GM18520 (cell line): ENCODE results near the gene DUS1L.

Experiments
- ATAC-seq: cut with Tn5 transposase; IDR thresholded peaks from one replicate; pipeline ENCODE4 v1.9.1; 2021; ENCODE audit not compliant: unreplicated experiment

DUS1L gene

DNA sequence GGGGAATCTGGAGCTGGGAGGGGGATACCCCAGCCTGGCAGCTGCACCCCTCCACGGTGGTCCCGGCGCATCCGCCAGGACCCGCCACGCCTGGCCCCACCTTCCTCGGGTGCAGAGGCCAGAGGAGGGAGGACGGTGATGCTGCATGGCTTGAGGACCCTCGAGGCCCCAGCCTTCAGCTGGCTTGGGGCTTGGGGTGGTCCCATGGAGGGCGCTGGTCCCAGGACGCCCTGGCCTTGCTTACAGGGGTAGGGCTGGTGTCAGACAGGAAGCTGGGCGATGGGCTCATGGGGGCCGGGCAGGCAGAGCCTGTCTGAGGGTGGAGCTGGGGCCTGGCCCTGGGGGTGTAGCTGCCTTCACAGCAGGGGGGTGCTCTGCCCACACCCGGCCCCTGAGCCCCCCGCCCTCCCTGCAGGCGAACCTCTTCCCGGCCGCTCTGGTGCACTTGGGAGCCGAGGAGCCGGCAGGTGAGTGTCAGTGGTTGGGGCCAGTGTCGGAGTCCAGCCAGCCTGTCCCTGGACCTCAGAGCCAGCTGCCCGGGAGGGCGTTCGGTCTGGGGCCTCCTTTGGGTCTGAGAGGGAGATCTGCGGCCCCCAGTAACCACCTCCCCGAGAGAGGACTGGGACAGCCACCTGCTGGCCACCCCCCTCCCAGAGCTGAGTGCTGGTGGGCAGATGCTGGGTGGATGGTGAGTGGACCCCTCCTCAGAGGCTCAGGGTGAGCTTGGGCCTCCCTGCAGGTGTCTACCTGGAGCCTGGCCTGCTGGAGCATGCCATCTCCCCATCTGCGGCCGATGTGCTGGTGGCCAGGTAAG, 49.3 kb downstream of the DUS1L start:
- no peak for ATAC-seq

DNA sequence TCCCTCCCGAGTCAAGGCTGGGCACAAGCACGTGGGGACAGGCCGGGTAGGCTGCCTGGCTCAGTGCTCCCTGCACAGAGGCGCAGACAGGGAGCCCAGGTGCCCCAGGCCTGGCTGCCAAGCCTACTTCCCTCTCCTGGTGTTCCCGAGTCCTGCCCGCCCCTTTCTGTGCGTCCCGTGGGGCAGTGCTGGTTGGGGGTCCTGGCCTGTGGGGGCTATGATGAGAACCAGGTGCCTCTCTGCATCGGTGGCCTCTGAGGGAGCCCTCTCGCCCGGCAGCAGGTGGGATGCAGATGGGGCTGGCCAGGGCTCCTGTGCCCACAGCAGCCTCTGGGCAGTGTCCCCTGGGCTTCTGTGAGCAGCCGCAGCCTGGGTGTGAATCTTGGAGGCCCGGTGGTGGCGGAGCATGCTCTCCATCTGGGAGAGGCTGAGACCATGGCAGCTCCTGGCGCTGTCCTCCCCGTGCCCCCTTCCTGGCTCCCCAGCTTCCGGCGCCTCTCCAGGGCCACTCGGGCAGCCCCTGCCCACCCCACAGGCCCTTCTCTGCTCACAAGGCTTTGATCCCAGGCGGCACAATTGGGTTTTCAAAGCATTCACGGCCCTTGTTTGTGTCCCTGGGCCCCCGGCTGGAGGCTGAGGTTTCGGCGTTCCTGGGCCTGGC, 50.2 kb downstream of the DUS1L start:
- ATAC-seq: no peak

GRCh38 chr17:82014971-82015310, 50.7 kb downstream of the DUS1L start:
- ATAC-seq: no peak

DNA sequence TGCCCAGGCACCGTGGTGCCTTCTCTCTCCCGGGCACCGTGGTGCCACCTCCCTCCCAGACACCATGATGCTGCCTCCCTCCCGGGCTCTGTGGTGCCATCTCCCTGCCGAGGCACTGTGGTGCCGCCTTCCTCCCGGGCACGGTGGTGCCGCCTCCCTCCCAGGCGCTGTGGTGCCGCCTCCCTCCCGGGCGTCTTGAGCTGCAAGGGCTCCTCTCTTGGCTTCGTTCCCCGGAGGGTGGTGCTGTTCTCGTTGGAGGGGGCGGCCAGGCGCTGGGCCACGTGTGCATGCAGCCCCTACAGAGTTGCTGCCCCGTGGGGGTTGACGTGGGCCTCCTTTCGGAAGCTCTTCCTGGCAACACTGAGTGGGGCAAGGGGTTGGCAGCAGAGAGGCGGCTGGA, 51.2 kb downstream of the DUS1L start:
- ATAC-seq: no peak

DNA sequence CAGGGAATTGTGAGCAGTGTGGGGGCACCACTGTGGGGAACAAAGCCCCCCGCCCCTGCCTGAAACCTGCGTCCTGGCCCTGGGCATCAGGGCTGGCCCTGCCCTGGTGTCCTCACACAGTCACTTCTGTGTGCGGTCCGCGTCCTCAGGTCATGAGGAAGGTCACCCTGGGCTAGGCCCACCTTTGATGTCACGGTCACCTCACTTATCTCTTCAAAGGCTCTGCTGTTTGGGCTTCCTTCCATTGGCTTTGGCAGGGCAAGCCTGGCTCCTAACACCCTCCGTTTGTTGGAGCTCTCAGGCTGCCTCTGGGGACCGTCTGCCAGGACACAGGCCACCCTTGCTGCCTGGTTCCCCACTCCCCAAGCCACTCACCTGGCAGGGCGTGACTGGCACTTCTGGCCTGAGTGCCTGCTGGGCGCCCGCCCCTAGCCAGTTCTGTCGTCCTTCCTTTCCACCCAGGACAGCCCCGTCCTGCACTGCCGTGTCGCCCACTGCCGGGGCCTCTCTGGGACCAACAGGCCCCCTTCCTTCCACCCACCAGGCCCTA, 51.8 kb downstream of the DUS1L start:
- no peak for ATAC-seq

DNA sequence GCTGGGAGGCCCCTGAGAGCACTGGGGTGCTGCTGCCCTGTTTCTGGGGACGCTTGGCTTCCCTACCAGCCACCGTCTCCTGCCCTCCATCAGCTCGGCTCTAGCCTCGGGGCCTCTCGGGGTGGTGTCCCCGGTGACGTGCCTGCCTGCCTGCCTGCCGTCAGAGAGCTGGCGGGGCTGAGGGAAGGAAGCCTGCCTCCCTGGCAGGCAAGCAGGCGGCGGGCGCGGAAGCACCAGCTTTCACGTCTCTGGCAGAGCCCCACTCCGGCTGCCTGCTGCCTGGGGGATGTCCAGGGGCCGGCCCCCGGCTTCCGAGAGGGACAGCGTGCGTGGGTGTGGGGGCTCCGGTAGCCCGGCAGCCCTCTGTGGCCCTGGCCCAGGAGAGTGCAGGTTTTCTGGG, 52.3 kb downstream of the DUS1L start:
- no peak for ATAC-seq

DNA sequence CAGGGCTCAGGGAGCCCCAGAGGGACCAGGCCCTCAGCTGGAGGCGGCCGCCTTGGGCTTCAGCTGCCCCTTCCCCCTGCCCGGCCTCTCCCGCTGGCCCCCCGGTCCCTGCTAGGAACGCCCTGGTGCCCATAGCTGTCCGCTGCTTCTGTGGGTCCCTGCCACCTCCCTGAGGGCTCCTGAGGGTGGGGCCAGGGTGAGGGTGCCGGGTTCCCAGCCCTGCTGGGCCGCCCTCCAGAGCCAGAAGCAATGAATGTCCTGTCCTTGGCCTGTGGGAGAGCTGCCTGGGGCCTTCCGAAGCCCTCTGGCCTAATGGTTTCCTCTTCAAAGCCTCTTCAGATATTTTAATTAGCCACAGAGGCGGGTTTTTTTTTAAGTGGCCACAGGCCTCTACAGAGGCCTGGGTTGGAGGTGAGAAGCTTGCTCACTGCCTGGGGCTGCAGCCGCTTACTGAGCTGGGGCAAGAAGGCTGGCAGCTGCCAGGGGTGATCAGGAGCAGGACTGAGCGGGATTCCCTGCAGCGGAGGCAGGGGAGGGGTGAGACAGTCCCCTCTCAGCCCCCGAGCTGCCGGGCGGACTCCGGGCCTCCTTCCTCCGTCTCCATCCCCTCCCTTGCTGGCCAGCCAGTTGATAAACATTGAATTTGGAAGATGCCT, 52.8 kb downstream of the DUS1L start:
- ATAC-seq: no peak

DNA sequence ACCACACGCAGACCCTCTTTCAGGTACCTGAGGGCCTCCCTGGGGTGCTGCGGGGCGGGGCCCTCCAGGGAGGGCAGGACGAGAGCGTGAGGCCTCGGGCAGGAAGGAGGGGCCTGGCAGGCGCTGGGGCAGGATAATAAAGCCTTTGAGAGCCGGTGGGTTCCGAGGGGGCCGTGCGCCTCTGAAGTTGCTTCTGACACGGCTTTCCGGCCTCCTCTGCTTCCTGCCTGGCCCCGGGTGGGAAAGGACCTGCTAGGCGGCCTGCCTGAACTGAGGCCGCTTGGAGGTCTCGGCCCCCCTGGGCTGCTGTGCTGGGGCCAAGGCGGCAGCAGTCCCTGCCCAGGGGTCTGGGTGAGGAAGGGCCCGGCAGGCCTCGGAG, 53.4 kb downstream of the DUS1L start:
- ATAC-seq: no peak

DNA sequence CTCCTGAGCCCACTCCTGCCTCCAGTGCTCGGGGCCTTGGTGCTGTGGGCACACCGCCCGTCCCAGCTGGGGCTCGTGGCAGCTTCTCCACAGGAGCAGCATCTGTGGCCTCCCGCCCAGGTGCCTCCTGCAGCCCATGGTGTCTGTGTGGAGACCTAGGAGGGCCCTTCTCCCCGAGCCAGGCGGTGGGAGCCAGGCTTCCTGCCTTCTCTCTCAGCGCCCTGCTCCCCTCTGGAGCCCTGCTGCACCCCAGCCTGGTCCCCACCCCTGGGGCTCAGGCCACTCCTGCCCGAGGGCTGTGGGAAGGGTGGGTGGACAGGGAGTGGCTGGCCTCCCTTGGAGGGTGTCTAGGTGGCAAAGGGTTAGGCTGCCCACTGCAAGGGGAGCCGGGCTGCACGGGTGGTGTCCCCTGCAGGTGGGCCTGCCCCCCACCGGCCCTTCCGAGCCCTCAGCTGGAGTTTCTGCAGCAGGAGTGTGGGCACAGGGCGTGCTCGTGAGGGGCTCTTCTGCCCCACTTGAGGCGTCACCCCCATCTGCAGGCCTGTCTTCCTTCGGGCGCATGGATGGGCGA, 53.9 kb downstream of the DUS1L start:
- ATAC-seq: no peak

- ATAC-seq: no peak
Measured at GRCh38 chr17:82010575-82011525, 54.8 kb downstream of the DUS1L start.

DNA sequence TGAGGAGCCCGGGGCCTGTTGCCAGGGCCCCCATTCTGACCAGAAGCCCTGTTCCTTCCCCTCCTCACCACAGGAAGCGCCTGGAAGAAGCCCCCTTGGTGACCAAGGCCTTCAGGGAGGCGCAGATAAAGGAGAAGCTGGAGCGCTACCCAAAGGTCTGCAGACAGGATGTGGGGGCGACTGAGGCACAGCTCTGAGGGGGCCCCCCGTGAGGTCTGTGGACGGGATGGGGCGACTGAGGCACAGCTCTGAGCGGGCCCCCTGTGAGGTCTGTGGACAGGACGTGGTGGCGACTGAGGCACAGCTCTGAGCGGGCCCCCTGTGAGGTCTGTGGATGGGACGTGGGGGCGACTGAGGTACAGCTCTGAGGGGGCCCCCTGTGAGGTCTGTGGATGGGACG, 56.2 kb downstream of the DUS1L start:
- no peak for ATAC-seq

DNA sequence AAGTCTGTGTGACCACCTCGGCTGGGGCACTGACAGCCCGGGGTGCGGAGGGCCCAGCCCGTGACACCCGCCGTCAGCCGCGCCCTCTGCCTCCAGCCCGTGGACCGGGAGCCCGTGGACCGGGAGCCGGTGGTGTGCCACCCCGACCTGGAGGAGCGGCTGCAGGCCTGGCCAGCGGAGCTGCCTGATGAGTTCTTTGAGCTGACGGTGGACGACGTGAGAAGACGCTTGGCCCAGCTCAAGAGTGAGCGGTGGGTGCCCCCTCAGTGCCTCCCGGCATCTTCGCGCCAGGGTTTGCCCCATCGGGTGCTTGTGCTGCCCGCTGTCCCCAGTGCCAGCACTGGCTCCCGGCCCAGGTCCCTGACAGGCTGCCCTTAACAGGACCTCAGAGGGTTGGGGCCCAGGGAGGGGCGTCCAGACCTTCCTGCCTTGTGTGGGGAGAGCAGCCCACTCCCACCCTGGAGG, 56.6 kb downstream of the DUS1L start:
- ATAC-seq: no peak

DNA sequence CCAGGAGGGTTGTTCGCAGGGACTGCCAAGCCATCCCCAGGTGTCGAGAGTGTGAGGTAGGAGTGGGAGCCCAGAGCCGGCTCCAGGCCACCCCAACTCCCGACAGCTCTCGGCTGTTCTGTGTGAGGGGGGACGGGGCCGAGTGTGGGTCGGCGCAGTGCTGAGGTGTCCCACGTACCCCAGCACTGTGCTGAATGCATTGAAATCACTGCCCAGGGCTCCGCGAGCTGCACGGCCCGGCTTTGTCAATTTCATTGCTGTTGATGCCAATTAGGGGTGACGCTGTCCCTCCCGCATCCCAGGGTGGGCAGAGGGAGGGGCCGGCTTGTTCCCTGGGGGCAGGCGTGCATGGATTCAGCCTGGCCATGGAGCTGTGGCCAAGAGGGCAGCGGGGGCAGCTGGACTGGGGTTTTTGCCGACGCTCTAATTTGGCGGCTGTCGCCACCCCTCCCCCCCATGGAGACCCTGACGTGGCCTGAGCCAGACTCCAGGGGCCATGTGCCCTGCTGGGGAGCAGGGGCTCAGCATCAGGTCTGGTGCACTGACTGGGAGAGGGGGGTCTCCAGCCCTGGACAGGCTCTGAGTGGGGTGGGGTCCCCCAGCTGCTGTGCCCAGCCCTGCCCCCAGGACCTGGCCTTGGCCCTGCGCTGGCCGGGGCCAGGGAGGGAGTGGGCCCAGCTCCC, 57.2 kb downstream of the DUS1L start:
- ATAC-seq: no peak
